ENCODE data around the gene WBP2.

Gene WBP2

DNA sequence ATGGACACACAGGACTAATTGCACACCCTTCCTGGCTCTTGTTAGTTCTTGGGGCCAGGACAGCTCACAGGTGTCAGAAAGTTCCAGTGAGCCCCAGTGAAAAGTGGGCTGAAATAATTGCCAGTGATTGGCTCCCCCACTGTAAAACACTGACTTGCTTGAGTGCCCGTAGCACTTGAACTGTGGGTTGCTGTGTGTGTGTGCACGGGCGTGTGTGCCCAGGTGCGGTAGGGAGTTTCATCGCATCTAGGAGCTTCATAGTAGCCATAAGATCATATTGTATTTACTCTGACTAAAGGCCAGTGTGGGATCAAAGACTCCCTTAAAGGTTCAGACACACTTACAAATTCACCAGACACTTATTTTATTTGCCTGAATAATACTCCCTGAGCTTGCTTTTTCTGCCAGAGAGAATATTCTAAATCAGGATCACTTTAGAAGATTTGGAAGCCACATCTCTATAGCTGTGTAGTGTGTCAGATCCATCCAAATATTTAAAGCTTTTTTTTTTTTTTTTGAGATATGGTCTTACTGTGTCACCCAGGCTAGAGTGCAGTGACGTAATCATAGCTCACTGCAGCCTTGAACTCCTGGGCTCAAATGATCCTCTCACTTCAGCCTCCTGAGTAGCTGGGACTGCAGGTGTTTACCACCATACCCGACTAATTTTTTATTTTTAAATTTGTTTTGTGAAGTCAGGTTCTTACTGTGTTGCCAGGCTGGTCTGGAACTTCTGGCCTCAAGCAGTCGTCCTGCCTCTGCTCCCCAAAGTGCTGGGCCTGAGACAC lies 59.1 kb downstream of the WBP2 start:
- ChIA-PET CTCF (interaction anchor here (0.9 to 10.4 kb wide), 6 partner anchors 9 to 82 kb away, joined by 4 to 72 read pairs (median 7); partner anchors contain the start of genes GALK1 and TRIM47), POLR2A (interaction anchor here (1.1 to 2.0 kb wide), 2 partner anchors 16 to 20 kb away, joined by 3 to 5 read pairs; no protein-coding TSS in a partner anchor)
- TF ChIP-seq CTCF (IDR thresholded peaks at IDR 0.05; ENCODE audit: insufficient read depth, low read length, missing control alignments): no peak
- no peak for DNase-seq (ENCODE audit: low read depth, low spot score)
- H3K4me3 ChIP-seq (ENCODE audit: low read depth, low read length): no peak overlapping the region

All from AG04449 (cell line).